HG02642 (cell line): Measurements from ENCODE around the gene RALY.

Experiments
- ATAC-seq: cut with Tn5 transposase; IDR thresholded peaks from one replicate; pipeline ENCODE4 v1.9.1; 2021; ENCODE audit warnings: mild to moderate bottlenecking; ENCODE audit not compliant: unreplicated experiment, poor library complexity

RALY gene

GRCh38 chr20:34072778-34073177, 79.1 kb downstream of the RALY start:
- no peak for ATAC-seq

DNA sequence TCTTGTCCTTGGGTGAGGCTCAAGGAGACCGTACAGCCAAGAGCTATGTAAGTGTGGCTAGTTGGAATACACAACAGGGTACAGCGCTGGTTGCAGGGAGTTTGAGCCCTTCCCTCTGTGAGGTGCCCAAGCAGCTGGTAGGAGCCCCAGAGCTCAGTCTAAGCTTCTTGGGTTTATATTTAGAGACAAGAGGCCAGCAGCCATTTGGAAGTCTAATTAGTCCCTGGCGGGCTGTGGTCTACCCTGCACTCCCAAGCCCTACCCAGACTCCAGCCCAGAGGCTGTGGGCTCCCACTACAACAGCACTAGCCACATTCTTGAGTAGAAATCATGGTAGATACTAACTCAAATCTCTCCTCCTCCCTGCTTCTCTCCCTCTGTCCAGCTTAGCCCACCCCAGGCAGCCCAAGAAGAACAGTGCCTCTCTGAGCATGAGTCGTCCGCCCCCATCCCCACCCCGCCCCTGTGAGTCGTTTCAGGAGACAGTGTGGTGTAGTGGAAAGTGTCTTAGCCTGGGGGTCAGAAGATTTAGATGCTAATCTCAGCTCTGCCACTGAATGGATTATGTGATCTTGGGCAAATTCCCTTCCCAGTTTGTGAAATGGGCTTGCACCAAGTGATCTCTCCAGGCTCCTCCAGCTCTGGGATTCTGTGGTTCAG, 80.5 kb downstream of the RALY start:
- ATAC-seq = no peak

- ATAC-seq = no peak
Measured at GRCh38 chr20:34075647-34076046, 81.9 kb downstream of the RALY start.

DNA sequence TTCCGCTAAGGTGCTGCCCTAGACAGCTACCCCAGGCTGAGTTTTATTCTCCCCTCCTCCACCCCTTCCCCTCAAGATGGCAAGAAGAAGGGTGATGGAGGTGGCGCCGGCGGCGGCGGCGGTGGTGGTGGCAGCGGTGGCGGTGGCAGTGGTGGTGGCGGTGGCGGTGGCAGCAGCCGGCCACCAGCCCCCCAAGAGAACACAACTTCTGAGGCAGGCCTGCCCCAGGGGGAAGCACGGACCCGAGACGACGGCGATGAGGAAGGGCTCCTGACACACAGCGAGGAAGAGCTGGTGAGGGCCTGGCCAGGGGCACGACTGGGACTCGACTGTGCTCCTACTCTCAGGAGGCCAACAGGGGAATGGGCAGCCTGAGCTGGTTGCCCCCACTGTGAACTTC, 83.2 kb downstream of the RALY start:
- ATAC-seq = no peak

DNA sequence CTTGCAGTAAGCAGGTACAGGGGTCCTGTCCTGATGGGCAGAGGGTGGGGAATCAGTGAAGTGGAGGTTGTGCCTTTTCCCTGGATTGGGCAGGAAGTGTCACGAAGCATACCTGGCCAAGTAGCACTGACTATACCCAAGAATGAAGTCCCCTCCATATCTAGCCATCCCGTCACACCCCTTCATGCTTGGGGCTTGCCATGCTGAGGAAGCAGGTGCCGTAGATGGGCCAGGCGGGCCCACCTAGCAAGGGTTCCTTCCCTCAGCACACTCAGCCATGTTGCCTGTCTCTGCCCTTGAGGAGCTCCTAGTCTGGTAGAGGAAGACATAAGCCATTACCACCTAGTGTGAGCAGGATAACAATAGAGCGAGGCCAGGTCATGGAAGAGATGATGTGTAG, 84.8 kb downstream of the RALY start:
- no peak for ATAC-seq

- no peak for ATAC-seq
Measured at GRCh38 chr20:34079818-34080217, 86.1 kb downstream of the RALY start.

- ATAC-seq = no peak
Measured at GRCh38 chr20:34082232-34082887, 88.6 kb downstream of the RALY start.

GRCh38 chr20:34083137-34083536, 89.4 kb downstream of the RALY start:
- no peak for ATAC-seq

DNA sequence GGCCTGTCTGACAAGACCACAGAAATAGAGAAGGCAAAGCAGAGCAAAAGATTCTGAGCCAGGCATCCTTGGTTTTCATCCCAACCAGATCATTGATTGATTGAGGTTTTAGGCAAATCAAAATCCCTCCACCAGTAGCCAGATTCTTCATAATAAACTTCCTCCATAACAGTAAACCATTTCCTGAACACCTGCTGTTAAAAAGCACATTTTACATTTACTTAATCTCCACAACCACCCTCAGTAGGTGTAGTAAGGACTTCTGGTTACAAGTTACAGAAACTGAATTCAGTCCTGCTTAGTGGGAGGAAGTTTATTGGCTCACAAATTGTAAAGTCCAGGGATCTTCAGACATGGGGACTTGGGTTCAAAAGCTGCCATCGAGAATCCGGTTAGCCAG, 90.1 kb downstream of the RALY start:
- ATAC-seq = no peak

DNA sequence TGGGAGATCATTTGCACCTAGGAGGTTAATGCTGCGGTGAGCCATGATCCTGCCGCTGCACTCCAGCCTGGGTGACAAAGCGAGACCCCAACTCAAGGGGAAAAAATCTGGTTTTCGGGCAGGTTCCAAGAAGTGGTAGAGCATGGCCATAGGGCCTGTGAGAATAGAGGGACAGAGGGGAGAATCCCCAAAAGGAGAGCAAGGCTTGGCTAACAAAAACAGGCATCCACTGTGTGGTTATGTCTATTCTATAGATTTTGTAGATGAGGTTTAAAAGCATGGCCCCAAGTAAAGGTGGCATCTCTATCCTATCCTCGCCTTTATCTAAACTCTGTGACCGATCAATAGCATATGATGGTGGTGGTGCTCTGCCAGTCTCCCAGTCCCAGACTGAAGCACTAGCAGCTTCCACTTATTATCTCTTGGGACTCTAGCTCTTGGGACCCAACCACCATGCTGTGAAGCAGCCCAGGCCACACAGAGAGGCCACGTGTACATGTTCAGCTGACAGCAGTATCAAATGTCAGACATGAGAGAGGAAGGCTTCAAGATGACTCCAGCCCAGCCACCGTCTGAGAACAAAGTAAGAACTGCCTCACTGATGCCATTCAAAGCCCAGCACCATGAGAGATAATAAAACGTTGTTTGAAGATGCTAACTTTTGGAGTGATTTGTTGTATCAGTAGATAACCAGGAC, 90.7 kb downstream of the RALY start:
- ATAC-seq = no peak

DNA sequence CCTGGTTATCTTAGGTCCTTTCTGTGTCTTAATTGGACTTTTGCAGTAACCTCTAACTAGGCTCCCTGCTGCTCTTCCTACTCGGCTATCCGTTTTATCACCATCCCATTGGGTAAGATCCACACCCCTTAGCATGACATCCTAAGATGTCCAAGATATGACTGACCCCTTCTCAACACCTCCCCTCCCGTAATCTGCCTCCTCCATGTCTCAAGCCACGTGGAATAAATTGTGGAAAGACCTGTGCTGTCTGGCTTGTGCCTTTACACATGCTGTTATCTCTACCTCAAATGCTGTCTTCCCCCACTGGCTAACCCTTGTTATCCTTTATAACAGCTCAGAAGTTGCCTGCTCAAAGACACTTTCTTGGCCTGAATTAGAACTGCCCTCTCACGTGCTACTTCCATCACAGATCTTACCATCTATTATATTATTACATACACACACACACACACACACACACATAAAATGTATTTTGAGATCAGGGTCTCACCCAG, 91.9 kb downstream of the RALY start:
- ATAC-seq = no peak

DNA sequence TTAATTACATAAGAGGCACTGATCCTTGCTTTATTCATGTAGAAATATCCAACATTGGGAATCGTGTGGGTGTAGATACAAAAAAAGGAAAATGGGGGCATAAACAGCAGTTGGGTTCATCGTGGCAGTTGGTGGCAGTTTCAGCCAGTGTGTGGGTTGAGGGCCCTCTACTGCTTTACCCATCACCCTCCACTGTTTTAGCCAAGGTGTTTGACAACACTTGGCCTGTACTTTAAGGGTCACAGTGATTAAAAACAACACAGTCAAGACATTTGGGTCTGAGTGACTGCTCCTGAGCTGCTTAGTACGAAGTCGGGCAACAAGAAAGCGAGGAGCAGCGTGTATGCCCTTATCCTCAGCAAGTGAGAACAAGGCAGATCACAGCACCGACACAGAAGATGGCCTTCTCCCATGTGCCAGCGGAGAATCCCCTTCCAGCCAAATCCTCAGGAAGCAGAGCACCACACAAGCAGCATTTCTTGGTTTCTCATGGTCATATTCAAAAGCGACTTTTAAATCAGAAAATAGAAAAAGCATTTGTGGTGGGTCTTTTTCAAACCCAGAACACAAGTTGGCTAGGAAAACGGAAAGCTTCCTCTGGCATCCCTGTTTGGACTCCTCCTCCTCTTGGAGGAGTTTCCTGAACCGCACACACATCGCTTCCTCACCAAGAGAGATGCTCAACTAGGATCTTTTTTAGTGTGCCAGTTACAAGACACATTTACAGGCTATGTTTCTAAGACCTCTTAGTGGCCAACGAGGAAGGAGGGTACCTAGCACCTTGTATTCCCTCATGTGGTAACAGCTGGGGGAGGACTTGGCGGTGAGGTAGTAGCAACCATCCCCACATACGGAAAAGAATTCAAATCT, 94.8 kb downstream of the RALY start:
- ATAC-seq = no peak

- ATAC-seq = no peak
Measured at GRCh38 chr20:34089175-34089479, 95.4 kb downstream of the RALY start.

GRCh38 chr20:34089655-34090345, 96.1 kb downstream of the RALY start:
- ATAC-seq = no peak

- no peak for ATAC-seq
Measured at GRCh38 chr20:34090645-34091044, 96.9 kb downstream of the RALY start.

- ATAC-seq = no peak
Measured at GRCh38 chr20:34091637-34092200, 98.0 kb downstream of the RALY start.

- ATAC-seq = no peak
Measured at GRCh38 chr20:34093895-34094294, 100.2 kb downstream of the RALY start.

DNA sequence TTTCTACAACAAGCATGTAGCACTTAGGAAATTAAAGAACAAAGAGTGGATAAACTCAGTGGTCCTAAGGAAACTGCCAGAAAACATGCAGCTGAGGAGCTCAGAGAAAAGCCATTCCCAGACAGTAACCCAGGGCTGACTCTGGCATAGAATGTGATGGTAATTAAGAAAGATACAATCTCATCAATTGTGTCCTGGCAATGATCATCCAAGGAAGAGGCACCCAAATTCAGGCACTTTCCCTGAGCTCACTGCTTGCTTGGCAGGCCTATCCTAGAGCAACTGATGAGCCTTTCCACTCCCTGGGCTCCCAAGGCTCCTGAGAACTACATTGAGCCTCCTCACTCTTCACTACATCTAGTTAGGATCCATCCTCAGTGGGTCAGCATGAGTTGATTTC, 102.1 kb downstream of the RALY start:
- no peak for ATAC-seq

GRCh38 chr20:34096699-34097444, 103.2 kb downstream of the RALY start:
- no peak for ATAC-seq
